ENCODE measurements around the gene CSF1R. TPM values are rescaled to one million over a fixed set of nuclear protein-coding genes. Genes with fewer than 3 reads are reported as not detected.

CSF1R gene
- total RNA-seq, 1 experiment from 2014 or later: 5.8 TPM

GRCh38 chr5:150009671-150010387 is 76.5 kb downstream of the CSF1R start:
- Mint-ChIP-seq H3K9me3 (ENCODE audit: unreplicated experiment) (no peaks in the 10 kb centered on the region), H3K4me1 (ENCODE audit: low read depth, unreplicated experiment) (no peaks in the 10 kb centered on the region), H3K36me3 (ENCODE audit: insufficient read depth, unreplicated experiment) (peaks cover 81% of the 10 kb centered on the region), H3K4me3 (ENCODE audit: unreplicated experiment) (no peak overlapping the region), H3K27ac (ENCODE audit: unreplicated experiment) (no peak overlapping the region), H3K27me3 (ENCODE audit: insufficient read depth, unreplicated experiment) (no peaks in the 10 kb centered on the region)
- Histone ChIP-seq H3K36me3 (ENCODE audit: control insufficient read depth, insufficient read depth, low read length) (peaks cover 15% of the 10 kb centered on the region), H3K27me3 (replicated peaks; ENCODE audit: control insufficient read depth, insufficient read depth, low read length) (no peaks in the 10 kb centered on the region), H3K4me3 (ENCODE audit: low read depth, low read length) (no peak overlapping the region), H3K9me3 (peaks cover 5% of the 10 kb centered on the region; the same call in 1 of the 2 replicates), H3K4me1 (no peaks in the 10 kb centered on the region)
- DNase-seq: no peak
- POLR2A ChIA-PET: no interaction called here
- intact Hi-C loops (cut with micrococcal nuclease; ENCODE audit: unreplicated experiment): no loop called here
- CTCF ChIA-PET: interaction anchor here (0.7 kb wide), 1 partner anchor 139 kb away, joined by 3 read pairs; no protein-coding TSS in a partner anchor
- TF ChIP-seq CTCF (IDR thresholded peaks at IDR 0.05; ENCODE audit: insufficient read depth in 1 of 2, low read depth in 1 of 2, low read length in 1 of 2, severe bottlenecking in 1 of 2, unreplicated experiment in 1 of 2): no peak
- no TSS peak for BruUV-seq (replicated peaks)

GRCh38 chr5:150007050-150007449 is 79.3 kb downstream of the CSF1R start:
- H3K27me3 Mint-ChIP-seq (ENCODE audit: insufficient read depth, unreplicated experiment): no peaks in the 10 kb centered on the region
- Histone ChIP-seq H3K27me3 (replicated peaks; ENCODE audit: control insufficient read depth, insufficient read depth, low read length) (no peaks in the 10 kb centered on the region), H3K36me3 (ENCODE audit: control insufficient read depth, insufficient read depth, low read length) (peaks cover 11% of the 10 kb centered on the region), H3K9me3 (no peaks in the 10 kb centered on the region), H3K4me1 (peaks cover 4% of the 10 kb centered on the region), H3K4me3 (ENCODE audit: low read depth, low read length) (no peak overlapping the region)
- no peak overlapping the region for H3K4me3 Mint-ChIP-seq (ENCODE audit: unreplicated experiment)
- H3K9me3 Mint-ChIP-seq (ENCODE audit: unreplicated experiment): no peaks in the 10 kb centered on the region
- H3K27ac Mint-ChIP-seq (ENCODE audit: unreplicated experiment): no peak overlapping the region
- CTCF ChIA-PET: interaction anchor here (1.9 kb wide), 1 partner anchor 173 kb away, joined by 6 read pairs; no protein-coding TSS in a partner anchor
- POLR2A ChIA-PET: no interaction called here
- no TSS peak for BruUV-seq (replicated peaks)
- peaks cover 69% of the 10 kb centered on the region for H3K36me3 Mint-ChIP-seq (ENCODE audit: insufficient read depth, unreplicated experiment)
- H3K4me1 Mint-ChIP-seq (ENCODE audit: low read depth, unreplicated experiment): peaks cover 3% of the 10 kb centered on the region
- intact Hi-C loops (cut with micrococcal nuclease; ENCODE audit: unreplicated experiment): no loop called here
- TF ChIP-seq CTCF (IDR thresholded peaks at IDR 0.05; ENCODE audit: insufficient read depth in 1 of 2, low read depth in 1 of 2, low read length in 1 of 2, severe bottlenecking in 1 of 2, unreplicated experiment in 1 of 2): no peak
- no peak for DNase-seq

GRCh38 chr5:150006318-150006717 is 80.0 kb downstream of the CSF1R start:
- Histone ChIP-seq H3K27me3 (replicated peaks; ENCODE audit: control insufficient read depth, insufficient read depth, low read length) (no peaks in the 10 kb centered on the region), H3K4me1 (peaks cover 6% of the 10 kb centered on the region), H3K4me3 (ENCODE audit: low read depth, low read length) (no peak overlapping the region), H3K36me3 (ENCODE audit: control insufficient read depth, insufficient read depth, low read length) (peaks cover 10% of the 10 kb centered on the region), H3K9me3 (no peaks in the 10 kb centered on the region)
- no peak overlapping the region for H3K27ac Mint-ChIP-seq (ENCODE audit: unreplicated experiment)
- H3K4me1 Mint-ChIP-seq (ENCODE audit: low read depth, unreplicated experiment): peaks cover 8% of the 10 kb centered on the region
- H3K9me3 Mint-ChIP-seq (ENCODE audit: unreplicated experiment): no peaks in the 10 kb centered on the region
- BruUV-seq (replicated peaks): no TSS peak
- no peak for TF ChIP-seq CTCF (IDR thresholded peaks at IDR 0.05; ENCODE audit: insufficient read depth in 1 of 2, low read depth in 1 of 2, low read length in 1 of 2, severe bottlenecking in 1 of 2, unreplicated experiment in 1 of 2)
- ChIA-PET POLR2A (no interaction called here), CTCF (interaction anchor here (1.9 kb wide), 1 partner anchor 172 kb away, joined by 6 read pairs; no protein-coding TSS in a partner anchor)
- H3K27me3 Mint-ChIP-seq (ENCODE audit: insufficient read depth, unreplicated experiment): no peaks in the 10 kb centered on the region
- intact Hi-C loops (cut with micrococcal nuclease; ENCODE audit: unreplicated experiment): no loop called here
- H3K36me3 Mint-ChIP-seq (ENCODE audit: insufficient read depth, unreplicated experiment): peaks cover 69% of the 10 kb centered on the region
- H3K4me3 Mint-ChIP-seq (ENCODE audit: unreplicated experiment): no peak overlapping the region
- no peak for DNase-seq

Other genes starting within 250 kb of the CSF1R start
- 2.5 and 2.6 TPM in 2 replicates for gene PDE6A, start 141.8 kb downstream of the CSF1R start, total RNA-seq (2022)
- 43.9 and 49.1 TPM in 2 replicates for gene SLC26A2, start 125.8 kb downstream of the CSF1R start, total RNA-seq (2022)
- 3.0 and 4.3 TPM in 2 replicates for gene TIGD6, start 85.9 kb downstream of the CSF1R start, total RNA-seq (2022)
- 43.8 and 49.5 TPM in 2 replicates for gene HMGXB3, start 85.8 kb downstream of the CSF1R start, total RNA-seq (2022)
- 5.9 and 7.2 TPM in 2 replicates for gene PDGFRB, start 69.3 kb upstream of the CSF1R start, total RNA-seq (2022)
- 0.29 and 0.65 TPM in 2 replicates for gene CDX1, start 80.2 kb upstream of the CSF1R start, total RNA-seq (2022)
- not detected in 2 replicates for gene SLC6A7, start 103.5 kb upstream of the CSF1R start, total RNA-seq (2022)
- not detected in 2 replicates for gene CAMK2A, start 203.2 kb upstream of the CSF1R start, total RNA-seq (2022)
- gene ARSI, start 216.4 kb upstream of the CSF1R start, total RNA-seq (2022): 0.52 and 0.65 TPM in 2 replicates